Glomerular endothelial cell (primary cell): ENCODE measurements around the gene ZNF521. TPM values are rescaled to one million over a fixed set of nuclear protein-coding genes. Genes with fewer than 3 reads are reported as not detected.

Experiments used
- DNase-seq: peaks from one replicate; pipeline ENCODE4 v3.0.0-alpha.2; 2011; ENCODE audit warnings: low read depth, low spot score; ENCODE audit errors: extremely low read depth
- total RNA-seq: library from RNA; depleted of rRNA; stranded (reverse); fragments of >200 nt; gene quantifications from 2 replicates; pipeline ENCODE4 v1.2.3, GENCODE V29; 2015

The ZNF521 gene
- 114 and 118 TPM in 2 replicates for total RNA-seq

- DNase-seq, result no peak
Observed at GRCh38 chr18:25351777-25352628, at the start of gene ZNF521. Gene ZNF521 (minus strand): TSS chr18:25352166. CDS start chr18:25350946, 1,220 bp downstream.

- no peak for DNase-seq
Observed at GRCh38 chr18:25399554-25399953, 47.6 kb upstream of the ZNF521 start.

GRCh38 chr18:25392192-25392591 is 40.2 kb upstream of the ZNF521 start:
- no peak for DNase-seq

GRCh38 chr18:25373432-25374179 is 21.6 kb upstream of the ZNF521 start:
- DNase-seq, result no peak

GRCh38 chr18:25370391-25370790 is 18.4 kb upstream of the ZNF521 start:
- DNase-seq, result no peak

GRCh38 chr18:25365242-25365641 is 13.3 kb upstream of the ZNF521 start:
- no peak for DNase-seq

- DNase-seq, result no peak
Observed at GRCh38 chr18:25364732-25365131, 12.8 kb upstream of the ZNF521 start.

GRCh38 chr18:25360301-25360899 is 8.4 kb upstream of the ZNF521 start:
- DNase-seq, result no peak

- DNase-seq, result no peak
Observed at GRCh38 chr18:25353080-25353479, 1.1 kb upstream of the ZNF521 start.

GRCh38 chr18:25352629-25353005 is 651 bp upstream of the ZNF521 start:
- no peak for DNase-seq

- no peak for DNase-seq
Observed at GRCh38 chr18:25351280-25351775, 638 bp downstream of the ZNF521 start.

- no peak for DNase-seq
Observed at GRCh38 chr18:25350489-25351251, 1.3 kb downstream of the ZNF521 start.

GRCh38 chr18:25349926-25350487 is 2.0 kb downstream of the ZNF521 start:
- no peak for DNase-seq

GRCh38 chr18:25349131-25349925 is 2.6 kb downstream of the ZNF521 start:
- DNase-seq, result no peak

GRCh38 chr18:25348386-25349130 is 3.4 kb downstream of the ZNF521 start:
- no peak for DNase-seq

GRCh38 chr18:25346561-25346960 is 5.4 kb downstream of the ZNF521 start:
- no peak for DNase-seq

GRCh38 chr18:25345081-25345866 is 6.7 kb downstream of the ZNF521 start:
- no peak for DNase-seq

GRCh38 chr18:25341831-25342230 is 10.1 kb downstream of the ZNF521 start:
- DNase-seq, result no peak
